Smooth muscle cell (in vitro differentiated cells): ENCODE data around the gene USP6. TPM values are rescaled to one million over a fixed set of nuclear protein-coding genes. Genes with fewer than 3 reads are reported as not detected.

ENCODE experiments used
- polyA plus RNA-seq: library from polyadenylated mRNA; unstranded; fragments of >200 nt; fragmentation: Nextera tagmentation; extraction: Ambion mirVana; gene quantifications from 2 replicates; pipeline ENCODE4 v1.2.1, GENCODE V29; 2016
- small RNA-seq: library from RNA; depleted of rRNA; stranded (forward); fragments of <200 nt; gene quantifications from one replicate; pipeline ENCODE3, GENCODE V24; 2014
- total RNA-seq: library from RNA; depleted of rRNA; stranded (reverse); fragments of >200 nt; gene quantifications from 2 replicates; pipeline ENCODE4 v1.2.3, GENCODE V29; 2014

The USP6 gene
- total and polyA plus RNA-seq, 2 experiments from 2014 or later, result 0.09 TPM; not detected in 1

Small RNAs within 50 kb of the gene (small RNA-seq; reads per million reads assigned to genes)
- not detected for gene AC012146.4

Other genes starting within 250 kb of the USP6 start
- gene C17orf107, start 216.5 kb upstream of the USP6 start, total RNA-seq, result 5.0 and 9.9 TPM in 2 replicates
- gene C17orf107, start 216.5 kb upstream of the USP6 start, polyA plus RNA-seq, result 10.7 and 14.1 TPM in 2 replicates
- 1.7 and 4.3 TPM in 2 replicates for gene CHRNE, start 212.9 kb upstream of the USP6 start, total RNA-seq
- gene CHRNE, start 212.9 kb upstream of the USP6 start, polyA plus RNA-seq, result 0.83 and 2.7 TPM in 2 replicates
- gene GP1BA, start 183.8 kb upstream of the USP6 start, total RNA-seq, result not detected in 2 replicates
- gene GP1BA, start 183.8 kb upstream of the USP6 start, polyA plus RNA-seq, result 0.07 and 0.41 TPM in 2 replicates
- gene SLC25A11, start 176.0 kb upstream of the USP6 start, total RNA-seq, result 29.9 and 39.3 TPM in 2 replicates
- gene SLC25A11, start 176.0 kb upstream of the USP6 start, polyA plus RNA-seq, result 64.9 and 67.5 TPM in 2 replicates
- gene RNF167, start 175.8 kb upstream of the USP6 start, total RNA-seq, result 23.7 and 39.6 TPM in 2 replicates
- gene RNF167, start 175.8 kb upstream of the USP6 start, polyA plus RNA-seq, result 59.4 and 61.6 TPM in 2 replicates
- 681 and 838 TPM in 2 replicates for gene PFN1, start 167.5 kb upstream of the USP6 start, total RNA-seq
- gene PFN1, start 167.5 kb upstream of the USP6 start, polyA plus RNA-seq, result 1,482 and 1,485 TPM in 2 replicates
- 2.4 and 5.9 TPM in 2 replicates for gene ENO3, start 164.9 kb upstream of the USP6 start, total RNA-seq
- 13.1 and 14.5 TPM in 2 replicates for gene ENO3, start 164.9 kb upstream of the USP6 start, polyA plus RNA-seq
- gene SPAG7, start 148.2 kb upstream of the USP6 start, total RNA-seq, result 59.8 and 70.7 TPM in 2 replicates
- 187 and 192 TPM in 2 replicates for gene SPAG7, start 148.2 kb upstream of the USP6 start, polyA plus RNA-seq
- 5.1 and 11.8 TPM in 2 replicates for gene CAMTA2, start 128.4 kb upstream of the USP6 start, total RNA-seq
- gene CAMTA2, start 128.4 kb upstream of the USP6 start, polyA plus RNA-seq, result 26.2 and 33.0 TPM in 2 replicates
- gene INCA1, start 118.5 kb upstream of the USP6 start, total RNA-seq, result 0.36 TPM in 1 of 2 replicates, not detected in the other
- 1.4 TPM in 2 replicates for gene INCA1, start 118.5 kb upstream of the USP6 start, polyA plus RNA-seq
- gene KIF1C, start 118.1 kb upstream of the USP6 start, total RNA-seq, result 20.9 and 22.3 TPM in 2 replicates
- gene KIF1C, start 118.1 kb upstream of the USP6 start, polyA plus RNA-seq, result 36.2 and 52.3 TPM in 2 replicates
- 0.31 and 1.7 TPM in 2 replicates for gene SLC52A1, start 80.6 kb upstream of the USP6 start, total RNA-seq
- gene SLC52A1, start 80.6 kb upstream of the USP6 start, polyA plus RNA-seq, result 0.21 and 0.31 TPM in 2 replicates
- gene ZFP3, start 37.6 kb upstream of the USP6 start, total RNA-seq, result 0.22 and 0.27 TPM in 2 replicates
- gene ZFP3, start 37.6 kb upstream of the USP6 start, polyA plus RNA-seq, result 0.13 and 0.56 TPM in 2 replicates
- gene ZNF232, start 4.2 kb upstream of the USP6 start, total RNA-seq, result 11.2 and 12.5 TPM in 2 replicates
- 12.8 and 13.0 TPM in 2 replicates for gene ZNF232, start 4.2 kb upstream of the USP6 start, polyA plus RNA-seq
- gene ZNF594, start 75.8 kb downstream of the USP6 start, total RNA-seq, result 2.7 and 7.2 TPM in 2 replicates
- 1.00 and 2.8 TPM in 2 replicates for gene ZNF594, start 75.8 kb downstream of the USP6 start, polyA plus RNA-seq
- gene SCIMP, start 118.8 kb downstream of the USP6 start, total RNA-seq, result not detected in 2 replicates
- gene SCIMP, start 118.8 kb downstream of the USP6 start, polyA plus RNA-seq, result 0.07 TPM in 1 of 2 replicates, not detected in the other
- gene RABEP1, start 166.3 kb downstream of the USP6 start, total RNA-seq, result 25.3 and 30.2 TPM in 2 replicates
- gene RABEP1, start 166.3 kb downstream of the USP6 start, polyA plus RNA-seq, result 26.5 and 41.4 TPM in 2 replicates